ENCODE measurements around the gene ZNF618.

Gene ZNF618

GRCh38 chr9:113898151-113898550 is 22.0 kb downstream of the ZNF618 start:
- DNase-seq, result no peak
- Histone ChIP-seq H3K27ac (no peak overlapping the region), H3K36me3 (replicated peaks) (no peaks in the 10 kb centered on the region), H3K27me3 (replicated peaks) (no peaks in the 10 kb centered on the region), H3K4me3 (ENCODE audit: low read depth, low read length) (no peak overlapping the region)
- TF ChIP-seq CTCF (IDR thresholded peaks at IDR 0.05; ENCODE audit: low read depth, low read length, missing control alignments), result no peak
- in situ Hi-C loops (cut with HindIII; ENCODE audit: low pct_ligation_motif_present, low sequenced_read_pairs), result no loop called here

- H3K4me3 ChIP-seq (ENCODE audit: low read depth, low read length), result no peak overlapping the region
- no peaks in the 10 kb centered on the region for H3K36me3 ChIP-seq (replicated peaks)
- no peak overlapping the region for H3K27ac ChIP-seq
- H3K27me3 ChIP-seq (replicated peaks), result no peaks in the 10 kb centered on the region
- no peak for DNase-seq
- TF ChIP-seq CTCF (IDR thresholded peaks at IDR 0.05; ENCODE audit: low read depth, low read length, missing control alignments), result no peak
- in situ Hi-C loops (cut with HindIII; ENCODE audit: low pct_ligation_motif_present, low sequenced_read_pairs), result no loop called here
Observed at GRCh38 chr9:113898596-113898995, 22.5 kb downstream of the ZNF618 start.

- Histone ChIP-seq H3K27me3 (replicated peaks) (no peaks in the 10 kb centered on the region), H3K36me3 (replicated peaks) (no peaks in the 10 kb centered on the region), H3K4me3 (ENCODE audit: low read depth, low read length) (no peak overlapping the region), H3K27ac (no peak overlapping the region)
- in situ Hi-C loops (cut with HindIII; ENCODE audit: low pct_ligation_motif_present, low sequenced_read_pairs), result no loop called here
- DNase-seq, result no peak
- TF ChIP-seq CTCF (IDR thresholded peaks at IDR 0.05; ENCODE audit: low read depth, low read length, missing control alignments), result no peak
Observed at GRCh38 chr9:113899205-113899604, 23.1 kb downstream of the ZNF618 start.

- Histone ChIP-seq H3K36me3 (replicated peaks) (no peaks in the 10 kb centered on the region), H3K4me3 (ENCODE audit: low read depth, low read length) (no peak overlapping the region), H3K27me3 (replicated peaks) (no peaks in the 10 kb centered on the region), H3K27ac (no peak overlapping the region)
- no peak for TF ChIP-seq CTCF (IDR thresholded peaks at IDR 0.05; ENCODE audit: low read depth, low read length, missing control alignments)
- in situ Hi-C loops (cut with HindIII; ENCODE audit: low pct_ligation_motif_present, low sequenced_read_pairs), result no loop called here
- no peak for DNase-seq
Observed at GRCh38 chr9:113901221-113901688, 25.1 kb downstream of the ZNF618 start.

GRCh38 chr9:113903514-113904077 is 27.5 kb downstream of the ZNF618 start:
- no peak for DNase-seq
- Histone ChIP-seq H3K27ac (no peak overlapping the region), H3K4me3 (ENCODE audit: low read depth, low read length) (no peak overlapping the region), H3K36me3 (replicated peaks) (no peaks in the 10 kb centered on the region), H3K27me3 (replicated peaks) (no peaks in the 10 kb centered on the region)
- in situ Hi-C loops (cut with HindIII; ENCODE audit: low pct_ligation_motif_present, low sequenced_read_pairs), result no loop called here
- no peak for TF ChIP-seq CTCF (IDR thresholded peaks at IDR 0.05; ENCODE audit: low read depth, low read length, missing control alignments)
